Muscle layer of duodenum (tissue), 2 donors: Measurements from ENCODE around the gene EXOC2.
"Not testable (repeated sequence)": the region's sequence is repeated elsewhere in the genome, so short reads cannot be mapped to it uniquely, and the experiment has no call there.

Experiments
- H3K27ac ChIP-seq: one replicate; pipeline ENCODE4 v1.7.0; 2013; ENCODE audit warnings: mild to moderate bottlenecking, low read length
- H3K27me3 ChIP-seq: one replicate; pipeline ENCODE4 v1.7.0; 2013; ENCODE audit warnings: low read depth, mild to moderate bottlenecking, control low read depth, low read length
- H3K36me3 ChIP-seq, 2 donors: one replicate each; pipeline ENCODE4 v1.7.0; 2013; ENCODE audit warnings: low read length in 2 of 2, control low read depth in 1 of 2, mild to moderate bottlenecking in 1 of 2; ENCODE audit not compliant: insufficient read depth in 2 of 2, control insufficient read depth in 1 of 2
- H3K4me1 ChIP-seq, 2 donors: one replicate each; pipeline ENCODE4 v1.7.0; 2013; ENCODE audit warnings: low read length in 2 of 2, mild to moderate bottlenecking in 2 of 2, control low read depth in 1 of 2, moderate library complexity in 1 of 2; ENCODE audit not compliant: insufficient read depth in 2 of 2, control insufficient read depth in 1 of 2
- H3K4me3 ChIP-seq, 2 donors: one replicate each; pipeline ENCODE4 v1.7.0; 2013; ENCODE audit warnings: low read length in 2 of 2, low read depth in 1 of 2, mild to moderate bottlenecking in 1 of 2
- H3K9me3 ChIP-seq, 2 donors: one replicate each; pipeline ENCODE4 v1.7.0; 2013; ENCODE audit warnings: low read length in 2 of 2, control low read depth in 1 of 2, mild to moderate bottlenecking in 1 of 2; ENCODE audit not compliant: control insufficient read depth in 1 of 2
- donor health status: healthy.

Gene EXOC2

GRCh38 chr6:707576-708236, 14.8 kb upstream of the EXOC2 start:
- H3K4me3 ChIP-seq, result no peak overlapping the region
- no peaks in the 10 kb centered on the region for H3K36me3 ChIP-seq
- no peak overlapping the region for H3K27ac ChIP-seq
- H3K9me3 ChIP-seq, result no peaks in the 10 kb centered on the region
- no peaks in the 10 kb centered on the region for H3K27me3 ChIP-seq
- peaks cover 3 to 12% of the 10 kb centered on the region in 2 donors for H3K4me1 ChIP-seq

GRCh38 chr6:706819-707381, 14.0 kb upstream of the EXOC2 start:
- H3K27me3 ChIP-seq, result no peaks in the 10 kb centered on the region
- peaks cover 3 to 12% of the 10 kb centered on the region in 2 donors for H3K4me1 ChIP-seq
- no peak overlapping the region for H3K27ac ChIP-seq
- H3K36me3 ChIP-seq, result no peaks in the 10 kb centered on the region
- no peaks in the 10 kb centered on the region for H3K9me3 ChIP-seq
- H3K4me3 ChIP-seq, result no peak overlapping the region

GRCh38 chr6:706146-706545, 13.2 kb upstream of the EXOC2 start:
- Histone ChIP-seq H3K27me3 (no peaks in the 10 kb centered on the region), H3K4me3 (no peak overlapping the region), H3K27ac (no peak overlapping the region), H3K9me3 (no peaks in the 10 kb centered on the region), H3K36me3 (no peaks in the 10 kb centered on the region), H3K4me1 (peaks cover 3 to 7% of the 10 kb centered on the region in 2 donors)

GRCh38 chr6:705047-705446, 12.1 kb upstream of the EXOC2 start:
- Histone ChIP-seq H3K36me3 (no peaks in the 10 kb centered on the region), H3K27me3 (no peaks in the 10 kb centered on the region), H3K4me1 (peaks cover 2 to 3% of the 10 kb centered on the region in 2 donors), H3K4me3 (no peak overlapping the region), H3K27ac (no peak overlapping the region), H3K9me3 (no peaks in the 10 kb centered on the region)

- Histone ChIP-seq H3K9me3 (no peaks in the 10 kb centered on the region), H3K4me1 (no peaks in the 10 kb centered on the region), H3K4me3 (no peak overlapping the region), H3K27ac (no peak overlapping the region), H3K36me3 (no peaks in the 10 kb centered on the region), H3K27me3 (no peaks in the 10 kb centered on the region)
These were observed 11.1 kb upstream of the EXOC2 start for GRCh38 chr6:704046-704445.

- Histone ChIP-seq H3K27me3 (no peaks in the 10 kb centered on the region), H3K4me1 (no peaks in the 10 kb centered on the region), H3K9me3 (no peaks in the 10 kb centered on the region), H3K4me3 (no peak overlapping the region), H3K27ac (no peak overlapping the region), H3K36me3 (no peaks in the 10 kb centered on the region)
These were observed 10.6 kb upstream of the EXOC2 start for GRCh38 chr6:703552-703951.

GRCh38 chr6:701700-702479, 9.0 kb upstream of the EXOC2 start:
- Histone ChIP-seq H3K27me3 (no peaks in the 10 kb centered on the region), H3K36me3 (no peaks in the 10 kb centered on the region), H3K4me3 (no peak overlapping the region), H3K4me1 (no peaks in the 10 kb centered on the region), H3K27ac (no peak overlapping the region), H3K9me3 (no peaks in the 10 kb centered on the region)

- no peaks in the 10 kb centered on the region for H3K4me1 ChIP-seq
- no peaks in the 10 kb centered on the region for H3K27me3 ChIP-seq
- no peak overlapping the region for H3K27ac ChIP-seq
- H3K36me3 ChIP-seq, result no peaks in the 10 kb centered on the region
- no peaks in the 10 kb centered on the region for H3K9me3 ChIP-seq
- no peak overlapping the region for H3K4me3 ChIP-seq
These were observed 8.3 kb upstream of the EXOC2 start for GRCh38 chr6:701215-701614.

GRCh38 chr6:700490-700889, 7.6 kb upstream of the EXOC2 start:
- Histone ChIP-seq H3K4me1 (no peaks in the 10 kb centered on the region), H3K36me3 (no peaks in the 10 kb centered on the region), H3K9me3 (no peaks in the 10 kb centered on the region), H3K27ac (no peak overlapping the region), H3K27me3 (no peaks in the 10 kb centered on the region), H3K4me3 (no peak overlapping the region)

- H3K27ac ChIP-seq, result no peak overlapping the region
- no peaks in the 10 kb centered on the region for H3K27me3 ChIP-seq
- no peaks in the 10 kb centered on the region for H3K9me3 ChIP-seq
- no peaks in the 10 kb centered on the region for H3K4me1 ChIP-seq
- no peak overlapping the region for H3K4me3 ChIP-seq
- no peaks in the 10 kb centered on the region for H3K36me3 ChIP-seq
These were observed 6.4 kb upstream of the EXOC2 start for GRCh38 chr6:699319-699718.

- H3K4me3 ChIP-seq, H3K27me3 ChIP-seq, H3K27ac ChIP-seq, H3K36me3 ChIP-seq, H3K9me3 ChIP-seq: not testable (repeated sequence)
- H3K4me1 ChIP-seq, result peaks cover 4 to 12% of the 10 kb centered on the region in 2 donors
These were observed 1.6 kb upstream of the EXOC2 start for GRCh38 chr6:694431-695126.
